Measurements from ENCODE around the gene ERVFRD-1.
"Not testable (repeated sequence)": the region's sequence is repeated elsewhere in the genome, so short reads cannot be mapped to it uniquely, and the experiment has no call there.

ERVFRD-1 gene

GRCh38 chr6:11126876-11127275, 15.4 kb upstream of the ERVFRD-1 start:
- DNase-seq: no peak

DNA sequence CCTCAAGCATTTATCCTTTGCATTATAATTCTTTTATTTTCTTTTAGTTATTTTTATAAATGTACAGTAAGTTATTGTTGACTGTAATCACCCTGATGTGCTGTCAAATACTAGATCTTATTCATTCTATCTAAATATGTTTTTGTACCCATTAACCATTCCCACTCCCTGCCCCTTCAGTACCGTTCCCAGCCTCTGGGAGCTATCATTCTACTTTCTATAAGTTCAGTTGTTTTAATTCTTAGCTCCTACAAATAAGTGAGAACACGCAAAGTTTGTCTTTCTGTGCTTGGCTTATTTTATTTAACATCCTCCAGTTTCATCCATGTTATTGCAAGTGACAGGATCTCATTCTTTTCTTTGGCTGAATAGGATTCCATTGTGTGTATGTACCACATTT, 12.5 kb upstream of the ERVFRD-1 start:
- DNase-seq: no peak

DNA sequence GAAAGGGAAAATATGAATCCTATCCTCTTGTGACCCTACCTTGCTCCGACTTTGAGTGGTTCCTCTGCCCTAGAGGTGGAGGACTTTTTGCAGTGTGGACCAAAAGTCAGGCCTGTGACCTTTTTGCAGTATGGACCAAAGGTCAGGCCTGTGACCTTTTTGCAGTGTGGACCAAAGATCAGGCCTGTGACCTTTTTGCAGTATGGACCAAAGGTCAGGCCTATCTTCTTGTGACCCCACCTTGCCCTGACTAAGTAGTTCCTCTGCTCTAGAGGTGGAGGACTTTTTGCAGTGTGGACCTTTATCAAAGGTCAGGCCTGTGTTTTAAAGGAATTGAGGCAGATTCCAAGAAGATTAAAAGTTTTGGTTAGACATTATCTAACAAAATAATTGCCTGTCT, 10.9 kb upstream of the ERVFRD-1 start:
- DNase-seq: no peak

GRCh38 chr6:11121851-11122250, 10.3 kb upstream of the ERVFRD-1 start:
- DNase-seq: peak; percentile 28

DNA sequence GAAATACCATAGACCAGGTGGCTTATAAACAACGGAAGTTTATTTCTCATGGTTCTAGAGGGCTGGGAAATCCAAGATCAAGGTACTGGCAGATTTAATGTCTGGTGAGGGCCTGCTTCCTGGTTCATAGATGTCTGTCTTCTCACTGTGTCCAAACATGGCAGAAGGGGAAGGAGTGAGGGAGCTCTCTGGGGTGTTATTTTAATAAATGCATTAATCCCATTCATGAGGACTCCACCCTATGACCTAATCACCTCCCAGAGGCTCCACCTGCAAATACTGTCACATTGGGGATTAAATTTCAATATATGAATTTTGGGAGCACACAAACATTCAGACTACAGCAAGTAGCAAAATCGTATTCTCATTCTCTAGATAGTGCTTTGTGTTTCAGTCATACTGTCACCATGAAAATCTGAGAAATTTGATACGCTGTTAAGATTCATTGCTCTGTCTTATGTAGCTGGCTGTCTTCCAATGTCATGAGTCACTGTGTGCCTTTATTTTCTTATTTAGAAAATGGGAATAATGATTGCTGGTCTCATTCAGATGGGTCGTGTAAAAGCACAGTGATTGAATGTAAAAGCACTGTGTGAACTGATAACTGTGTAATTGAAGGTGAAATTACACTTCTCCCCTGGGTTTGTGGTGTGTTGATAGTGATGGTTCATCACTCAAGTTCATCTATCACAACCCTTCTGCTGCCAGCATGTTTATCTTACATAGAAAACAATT, 8.9 kb upstream of the ERVFRD-1 start:
- DNase-seq: peak; percentile 53

DNA sequence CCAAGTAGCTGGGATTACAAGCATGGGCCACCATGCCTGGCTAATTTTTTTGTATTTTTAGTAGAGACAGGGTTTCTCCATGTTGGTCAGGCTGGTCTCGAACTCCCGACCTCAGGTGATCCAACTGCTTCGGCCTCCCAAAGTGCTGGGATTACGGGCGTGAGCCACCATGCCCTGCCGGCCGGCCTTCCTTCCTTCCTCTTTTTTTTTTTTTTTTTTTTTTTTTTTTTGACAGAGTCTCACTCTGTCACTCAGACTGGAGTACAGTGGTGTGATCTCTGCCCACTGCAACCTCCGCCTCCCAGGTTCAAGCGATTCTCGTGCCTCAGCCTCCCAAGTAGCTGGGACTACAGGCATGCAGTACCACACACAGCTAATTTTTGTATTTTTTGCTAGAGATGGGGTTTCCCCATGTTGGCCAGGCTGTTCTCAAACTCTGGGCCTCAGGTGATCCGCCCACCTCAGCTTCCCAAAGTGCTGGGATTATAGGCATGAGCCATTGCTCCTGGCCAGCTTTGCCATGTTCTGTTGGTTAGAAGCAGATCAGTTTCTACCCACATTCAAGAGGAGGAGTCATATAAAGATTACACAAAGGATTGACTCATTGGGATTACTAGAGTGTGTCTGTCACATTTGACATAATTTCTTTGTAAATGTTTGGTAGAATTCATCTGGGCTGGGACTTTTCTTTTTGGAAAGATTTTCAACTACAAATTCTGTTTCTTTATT, 4.4 kb upstream of the ERVFRD-1 start:
- DNase-seq: peak; percentile 36

- peak; percentile 74 for DNase-seq
Measured at GRCh38 chr6:11113038-11113437, 1.5 kb upstream of the ERVFRD-1 start.

GRCh38 chr6:11111769-11112437, 378 bp upstream of the ERVFRD-1 start:
- DNase-seq: no peak

DNA sequence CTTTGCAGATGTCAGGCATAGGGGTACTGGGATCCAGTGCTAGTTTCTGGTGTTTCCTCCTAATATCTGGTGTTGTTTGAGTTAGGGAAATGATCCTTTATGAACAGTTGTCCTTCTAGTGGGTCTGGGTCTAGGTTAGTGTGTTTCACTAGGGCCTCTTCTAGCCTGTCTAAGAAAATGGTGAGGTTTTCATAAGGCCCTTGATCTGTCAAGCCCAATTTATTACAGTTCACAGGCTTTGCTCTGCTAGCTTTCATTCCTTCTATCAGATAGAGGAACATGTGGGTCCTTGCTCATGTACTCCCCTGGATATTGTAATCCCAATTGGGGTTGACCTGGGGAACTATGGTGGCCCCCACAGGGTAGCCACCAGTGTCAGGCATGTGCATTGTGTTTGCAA, 2.8 kb downstream of the ERVFRD-1 start:
- no peak for DNase-seq

- DNase-seq: no peak
Measured at GRCh38 chr6:11103065-11103464, 8.5 kb downstream of the ERVFRD-1 start.

GRCh38 chr6:11101417-11101816, 10.1 kb downstream of the ERVFRD-1 start:
- no peak for DNase-seq

DNA sequence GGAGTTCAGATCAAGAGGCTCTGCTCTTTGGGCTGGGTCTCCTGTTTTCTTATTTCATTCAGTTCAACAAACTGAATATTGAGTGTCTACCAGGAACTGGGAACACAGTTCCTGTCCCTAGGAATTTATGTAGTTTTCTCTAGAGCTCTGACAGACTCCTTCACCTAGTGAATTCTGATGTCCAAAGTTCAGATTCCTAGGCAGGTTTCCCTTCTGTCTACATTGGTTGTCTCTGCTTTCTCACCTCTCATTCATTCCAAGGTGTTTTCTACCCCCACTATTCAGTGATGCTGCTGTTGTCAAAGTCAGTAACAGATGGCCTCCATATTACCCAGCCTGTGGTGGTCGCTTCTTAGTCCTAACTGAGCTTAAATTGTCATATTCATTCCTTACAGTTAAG, 13.5 kb downstream of the ERVFRD-1 start:
- no peak for DNase-seq

- DNase-seq: no peak
Measured at GRCh38 chr6:11097476-11097875, 14.0 kb downstream of the ERVFRD-1 start.

DNA sequence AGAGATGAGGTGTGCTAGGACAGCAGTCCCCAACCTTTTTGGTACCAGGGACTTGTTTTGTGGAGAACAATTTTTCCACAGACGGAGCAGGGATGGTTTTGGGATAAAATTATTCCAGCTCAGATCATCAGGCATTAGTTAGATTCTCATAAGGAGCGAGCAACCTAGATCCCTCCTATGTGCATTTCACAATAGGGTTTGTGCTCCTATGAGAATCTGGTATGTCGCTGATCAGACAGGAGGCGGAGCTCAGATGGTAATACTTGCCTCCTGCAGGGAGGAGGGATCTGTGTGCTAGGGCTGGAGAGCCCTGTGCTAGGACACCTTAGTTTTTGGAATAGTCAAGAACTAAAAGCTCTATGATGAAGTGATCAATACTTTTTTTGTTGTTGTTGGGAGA, 15.4 kb downstream of the ERVFRD-1 start:
- DNase-seq: peak; percentile 68

GRCh38 chr6:11094941-11095340, 16.6 kb downstream of the ERVFRD-1 start:
- no peak for DNase-seq

DNA sequence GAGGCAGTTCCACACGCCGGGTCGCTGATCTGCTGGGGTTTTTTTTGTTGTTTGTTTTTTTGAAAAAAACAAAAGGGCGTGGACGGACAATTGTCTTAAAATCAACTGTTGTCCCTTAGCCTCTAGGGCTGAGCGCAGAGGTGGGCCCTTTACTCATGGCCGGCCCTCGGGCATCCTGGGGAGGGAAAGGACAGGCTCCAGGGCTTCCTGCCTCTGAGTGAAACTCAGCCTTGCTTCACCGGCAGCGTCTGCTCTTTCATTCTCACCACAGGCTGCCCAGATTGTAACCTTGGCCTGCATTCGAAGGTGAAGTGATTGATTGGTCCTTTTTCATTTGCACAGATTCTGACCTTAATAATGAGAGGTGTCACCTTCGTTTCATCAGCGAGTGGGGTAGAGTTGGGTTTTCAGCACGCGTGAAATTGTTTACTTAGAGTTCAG, 17.1 kb downstream of the ERVFRD-1 start:
- DNase-seq: peak; percentile 39

DNA sequence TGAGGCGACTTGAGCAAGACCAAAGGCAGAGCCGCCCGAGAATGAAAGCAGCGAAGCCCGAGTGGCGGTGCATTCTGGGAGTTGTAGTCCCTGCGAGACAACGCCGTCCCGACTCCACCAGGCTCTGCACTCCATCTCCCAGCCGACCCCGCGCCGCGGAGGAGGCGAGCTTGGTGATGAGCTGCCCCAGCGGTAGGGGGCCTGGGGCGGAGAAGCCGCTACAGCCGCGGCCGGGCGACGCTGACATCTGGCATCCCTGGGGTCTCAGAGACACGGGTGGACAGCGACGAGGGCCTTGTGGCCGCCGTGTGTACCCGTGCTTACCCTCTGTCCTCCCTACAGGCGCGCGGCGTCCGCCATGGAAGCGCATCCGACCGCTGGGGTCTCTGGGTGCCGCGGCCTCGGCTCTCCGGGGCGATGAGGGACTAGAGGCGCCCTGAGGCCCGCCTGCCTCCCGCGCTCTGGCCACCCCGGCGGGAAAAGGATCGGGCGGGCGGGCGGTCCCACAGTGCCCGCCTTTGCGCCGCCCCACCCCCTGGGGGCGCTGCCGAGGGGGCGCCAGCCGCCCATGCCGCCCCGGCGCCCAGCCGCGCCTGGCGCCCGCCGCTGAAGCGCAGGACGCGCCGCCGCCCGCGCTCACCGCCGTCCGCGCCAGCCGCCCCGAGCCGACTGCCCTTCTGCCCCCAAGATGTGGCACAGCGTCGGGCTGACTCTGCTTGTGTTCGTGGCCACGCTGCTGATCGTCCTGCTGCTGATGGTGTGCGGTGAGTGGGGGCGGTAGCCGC, 17.7 kb downstream of the ERVFRD-1 start, which contains the start of gene SMIM13:
TSS of gene SMIM13 (plus strand) at position 209 of the 785 bp plus-strand sequence. CDS start at position 689, 480 bp downstream.
- peak; percentile 97 for DNase-seq

DNA sequence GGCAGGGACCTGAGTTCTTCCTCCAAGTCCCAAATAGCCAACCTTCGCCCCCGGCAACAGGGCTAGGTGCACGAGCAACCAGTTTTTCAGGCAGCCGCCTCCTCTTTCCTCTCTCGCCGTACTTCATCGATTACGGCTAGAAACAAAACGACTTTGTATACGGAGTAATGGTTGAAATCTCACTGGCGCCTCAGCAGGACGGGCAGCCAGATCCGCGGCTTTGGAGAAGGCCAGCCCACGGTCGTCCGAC, 18.2 kb downstream of the ERVFRD-1 start:
- DNase-seq: no peak

- DNase-seq: no peak
Measured at GRCh38 chr6:11092668-11093375, 18.7 kb downstream of the ERVFRD-1 start.

GRCh38 chr6:11091141-11091540, 20.4 kb downstream of the ERVFRD-1 start:
- not testable (repeated sequence) for DNase-seq

DNA sequence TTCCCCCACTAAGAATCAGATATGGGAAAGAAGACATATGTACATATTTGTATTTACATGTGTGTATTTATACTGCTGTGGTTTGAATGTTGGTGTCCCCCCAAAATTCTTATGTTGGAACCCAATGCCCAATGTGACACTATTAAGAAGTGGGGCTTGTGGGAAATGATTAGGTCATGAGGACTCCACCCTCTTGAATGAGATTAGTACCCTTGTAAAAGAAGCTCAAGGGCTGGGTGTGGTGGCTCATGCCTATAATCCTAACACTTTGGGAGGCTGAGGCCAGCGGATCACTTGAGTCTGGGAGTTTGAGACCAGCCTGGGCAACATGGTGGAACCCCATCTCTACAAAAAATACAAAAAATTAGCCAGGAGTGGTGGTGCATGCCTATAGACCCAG, 21.8 kb downstream of the ERVFRD-1 start:
- no peak for DNase-seq

DNA sequence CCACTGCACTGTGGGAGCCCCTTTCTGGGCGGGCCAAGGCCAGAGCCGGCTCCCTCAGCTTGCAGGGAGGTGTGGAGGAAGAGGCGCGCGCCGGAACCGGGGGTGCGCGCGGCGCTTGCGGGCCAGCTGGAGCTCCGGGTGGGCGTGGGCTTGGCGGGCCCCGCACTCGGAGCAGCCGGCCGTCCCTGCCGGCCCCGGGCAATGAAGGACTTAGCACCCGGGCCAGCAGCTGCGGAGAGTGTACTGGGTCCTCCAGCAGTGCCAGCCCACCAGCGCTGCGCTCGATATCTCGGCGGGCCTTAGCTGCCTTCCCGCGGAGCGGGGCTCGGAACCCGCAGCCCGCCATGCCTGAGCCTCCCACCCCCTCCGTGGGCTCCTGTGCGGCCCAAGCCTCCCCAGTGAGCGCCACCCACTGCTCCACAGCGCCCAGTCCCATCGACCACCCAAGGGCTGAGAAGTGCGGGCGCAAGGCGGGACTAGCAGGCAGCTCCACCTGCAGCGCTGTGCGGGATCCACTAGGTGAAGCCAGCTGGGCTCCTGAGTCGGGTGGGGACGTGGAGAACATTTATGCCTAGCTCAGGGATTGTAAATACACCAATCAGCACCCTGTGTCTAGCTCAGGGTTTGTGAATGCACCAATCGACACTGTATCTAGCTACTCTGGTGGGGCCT, 24.2 kb downstream of the ERVFRD-1 start:
- DNase-seq: not testable (repeated sequence)

Measured in fibroblast of skin of right quadriceps (primary cell).